AG09319 (cell line): ENCODE data around the gene LURAP1L.

Experiments used
- DNase-seq: peaks from one replicate; pipeline ENCODE4 v3.0.0-alpha.2; 2010; ENCODE audit warnings: low read depth; ENCODE audit errors: extremely low read depth
- TF ChIP-seq, protein P1 (sequence below): IDR thresholded peaks from 2 replicates; pipeline ENCODE4 v1.5.1; 2011; ENCODE audit warnings: low read depth, mild to moderate bottlenecking, inconsistent platforms, low read length, moderate library complexity

Gene LURAP1L

DNA sequence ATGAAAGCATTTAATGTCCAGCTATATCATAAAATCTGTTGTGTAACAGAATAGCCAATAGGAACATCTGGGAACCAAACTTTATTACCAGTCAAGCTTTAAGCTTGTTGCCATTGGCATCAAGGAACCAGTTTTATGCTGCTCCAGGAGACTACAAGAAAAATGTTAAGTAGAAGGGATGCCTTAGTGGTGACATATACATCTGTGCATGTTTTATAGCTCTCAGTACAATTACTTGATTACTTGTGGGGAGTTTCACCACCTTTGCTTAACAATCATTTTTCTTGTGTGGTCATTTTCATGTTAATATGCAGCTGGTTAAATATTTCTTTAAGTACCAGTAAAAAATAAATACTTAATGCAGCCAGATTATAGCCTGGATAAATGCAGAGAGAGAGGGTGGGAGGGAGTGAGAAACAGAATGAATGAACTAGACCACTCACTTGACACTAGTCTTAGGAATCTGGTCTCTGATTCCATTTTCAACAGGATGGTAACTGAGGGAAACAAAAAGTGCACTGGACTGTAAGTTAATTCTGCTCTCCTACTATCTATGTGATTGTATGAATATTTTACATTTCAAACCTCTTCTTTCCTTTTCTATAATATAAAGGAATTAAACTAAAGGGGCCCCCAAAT is 35.7 kb upstream of the LURAP1L start:
- TF ChIP-seq, protein P1, sequence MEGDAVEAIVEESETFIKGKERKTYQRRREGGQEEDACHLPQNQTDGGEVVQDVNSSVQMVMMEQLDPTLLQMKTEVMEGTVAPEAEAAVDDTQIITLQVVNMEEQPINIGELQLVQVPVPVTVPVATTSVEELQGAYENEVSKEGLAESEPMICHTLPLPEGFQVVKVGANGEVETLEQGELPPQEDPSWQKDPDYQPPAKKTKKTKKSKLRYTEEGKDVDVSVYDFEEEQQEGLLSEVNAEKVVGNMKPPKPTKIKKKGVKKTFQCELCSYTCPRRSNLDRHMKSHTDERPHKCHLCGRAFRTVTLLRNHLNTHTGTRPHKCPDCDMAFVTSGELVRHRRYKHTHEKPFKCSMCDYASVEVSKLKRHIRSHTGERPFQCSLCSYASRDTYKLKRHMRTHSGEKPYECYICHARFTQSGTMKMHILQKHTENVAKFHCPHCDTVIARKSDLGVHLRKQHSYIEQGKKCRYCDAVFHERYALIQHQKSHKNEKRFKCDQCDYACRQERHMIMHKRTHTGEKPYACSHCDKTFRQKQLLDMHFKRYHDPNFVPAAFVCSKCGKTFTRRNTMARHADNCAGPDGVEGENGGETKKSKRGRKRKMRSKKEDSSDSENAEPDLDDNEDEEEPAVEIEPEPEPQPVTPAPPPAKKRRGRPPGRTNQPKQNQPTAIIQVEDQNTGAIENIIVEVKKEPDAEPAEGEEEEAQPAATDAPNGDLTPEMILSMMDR = no peak
- DNase-seq = no peak

DNA sequence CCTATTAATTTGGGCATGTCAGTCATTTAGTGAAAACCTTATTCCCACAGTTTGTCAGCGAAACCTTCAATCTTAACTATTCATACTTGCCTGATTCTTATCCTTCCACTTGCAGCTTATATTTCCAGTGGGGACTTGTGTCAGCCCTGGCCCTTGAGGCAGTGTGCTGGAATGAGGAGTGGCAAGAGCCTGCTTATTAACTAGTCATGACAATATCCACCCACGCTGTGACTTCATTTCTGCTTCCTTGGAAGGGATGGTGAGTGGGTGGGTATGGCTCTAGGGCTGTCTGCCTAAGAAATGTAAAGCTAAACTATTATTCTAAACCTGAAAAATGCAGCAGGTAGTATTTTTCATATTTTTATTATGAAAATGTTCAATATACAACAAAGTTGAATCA is 34.0 kb upstream of the LURAP1L start:
- TF ChIP-seq, protein P1 = no peak
- DNase-seq = no peak

DNA sequence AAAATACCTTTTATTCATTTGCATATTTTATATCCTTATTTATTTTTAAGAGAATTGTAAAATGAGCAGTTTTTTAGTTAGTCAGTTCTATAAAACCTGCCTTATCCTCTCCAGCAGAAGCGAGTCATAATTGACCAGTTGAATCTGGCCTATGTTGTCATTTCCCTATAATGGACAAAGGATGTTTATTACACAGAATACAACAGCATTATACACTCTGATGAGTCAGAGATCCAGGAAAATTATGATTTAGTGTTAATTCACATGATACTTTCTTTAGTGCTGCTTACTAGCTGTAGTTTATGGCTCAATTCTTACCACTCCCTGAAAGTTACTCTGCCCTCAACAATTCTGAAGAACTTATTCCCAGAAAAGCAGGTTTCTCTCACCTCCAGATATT is 26.8 kb upstream of the LURAP1L start:
- DNase-seq = no peak
- TF ChIP-seq, protein P1 = no peak

DNA sequence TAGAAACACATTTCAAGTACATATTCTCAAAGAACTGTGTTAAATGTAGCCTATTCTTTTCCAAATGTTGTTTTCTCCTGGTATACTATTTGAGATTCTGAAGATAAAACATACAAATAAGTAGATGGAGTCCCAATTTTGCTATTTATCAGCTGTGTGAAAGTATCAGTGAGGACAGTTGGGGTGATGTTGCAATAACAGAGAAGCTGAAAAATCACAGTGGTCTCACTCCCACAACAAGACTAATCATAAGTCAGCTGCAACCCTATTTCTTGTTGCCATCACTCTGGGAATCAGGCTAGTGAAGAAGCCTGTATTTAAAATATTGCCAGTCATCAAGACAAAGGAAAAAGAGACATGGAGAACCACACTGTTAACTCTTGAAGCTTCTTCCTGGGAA is 25.9 kb upstream of the LURAP1L start:
- TF ChIP-seq, protein P1 = no peak
- no peak for DNase-seq

DNA sequence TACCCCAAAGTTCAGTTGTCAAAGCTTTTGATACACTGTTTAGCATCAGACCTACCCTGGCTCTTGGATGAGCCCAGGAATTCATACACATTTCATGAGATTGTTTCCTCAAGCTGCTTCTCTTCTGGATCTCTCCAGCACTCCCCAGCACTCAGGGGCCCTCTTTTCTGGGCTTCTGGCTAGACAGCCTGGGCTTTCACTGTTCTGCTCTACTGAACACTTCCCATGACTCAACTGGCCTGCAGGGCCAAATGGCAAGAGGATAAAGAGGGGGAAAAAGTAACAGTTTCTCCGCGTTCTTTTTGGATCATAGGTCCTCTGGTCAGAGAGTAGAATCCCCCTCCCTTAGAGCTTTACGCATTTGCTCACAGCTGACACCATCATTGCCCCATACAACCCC is 20.9 kb upstream of the LURAP1L start:
- no peak for DNase-seq
- TF ChIP-seq, protein P1 = no peak

DNA sequence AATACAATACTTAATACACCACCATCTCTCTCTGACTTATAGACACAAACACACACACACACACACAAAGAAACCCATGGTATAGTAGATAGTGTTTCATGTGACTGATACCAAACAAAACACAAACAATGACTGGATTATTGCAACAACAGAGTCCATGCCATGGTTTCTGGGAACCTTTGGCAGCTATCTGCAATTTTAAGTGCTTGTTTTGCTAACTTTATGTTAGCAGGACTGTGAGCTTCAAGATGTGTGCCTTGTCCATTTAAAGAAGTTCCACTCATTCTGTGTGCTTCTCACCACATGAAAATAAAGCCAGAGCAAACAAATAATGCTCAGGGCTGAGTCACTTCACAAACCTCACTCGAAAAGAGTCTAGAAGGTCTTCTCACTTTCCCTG is 15.1 kb upstream of the LURAP1L start:
- TF ChIP-seq, protein P1 = no peak
- DNase-seq = peak; percentile 20

DNA sequence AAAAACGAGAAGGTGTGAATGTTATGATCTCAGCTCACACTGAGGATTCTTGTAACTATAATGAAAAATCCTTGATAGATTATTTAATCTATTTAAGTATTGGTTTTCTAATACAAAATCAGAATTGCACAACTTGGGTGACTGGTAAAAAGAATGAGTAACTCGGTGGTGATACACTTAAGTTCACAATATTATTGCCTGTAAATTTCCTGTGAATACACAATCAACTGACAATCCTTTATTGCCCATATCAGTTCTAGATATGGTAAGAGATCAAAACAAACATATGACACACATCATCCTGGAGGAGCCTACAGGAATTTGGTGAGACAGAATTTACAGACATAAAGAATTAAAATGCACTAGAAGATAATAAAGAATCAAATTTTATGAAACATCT is 14.1 kb upstream of the LURAP1L start:
- no peak for DNase-seq
- TF ChIP-seq, protein P1 = no peak
